ENCODE data around the gene SPECC1L.

The SPECC1L gene

GRCh38 chr22:24459911-24460310 is 189.3 kb downstream of the SPECC1L start:
- DNase-seq (ENCODE audit: insufficient read length, low spot score) (no peak), FAIRE-seq (no peak)

DNA sequence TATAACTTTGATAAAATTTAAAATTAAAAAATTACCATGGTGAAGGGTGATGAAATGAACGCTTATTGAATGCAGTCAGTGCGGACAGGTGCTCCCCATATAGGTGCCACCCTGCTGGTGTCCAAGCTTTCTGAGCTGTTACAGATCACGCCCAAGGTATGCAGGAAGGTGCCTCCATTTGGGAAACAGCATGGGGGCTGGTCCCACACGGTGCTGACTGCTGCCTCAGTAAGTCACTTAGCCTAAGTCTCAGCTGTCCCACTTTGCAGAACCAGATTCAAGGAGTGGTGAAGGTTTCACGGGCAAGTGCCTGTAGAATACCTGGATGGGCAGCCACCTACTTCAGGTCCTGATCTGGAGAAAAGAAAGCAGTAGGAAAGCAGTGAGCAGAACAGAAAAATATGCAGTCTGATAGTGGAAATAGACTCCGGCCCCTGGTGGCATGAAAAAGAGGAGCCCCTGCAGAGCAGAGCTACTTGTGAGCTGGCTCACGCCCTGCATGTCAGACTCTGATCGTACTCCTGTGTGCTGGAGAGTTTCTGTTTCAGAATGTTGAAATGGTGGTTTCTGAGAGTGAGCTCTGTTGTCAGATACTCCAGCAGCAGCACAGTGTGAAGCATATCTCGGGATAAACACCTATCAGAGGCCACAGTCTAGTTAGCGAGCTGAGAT is 189.9 kb downstream of the SPECC1L start:
- DNase-seq (ENCODE audit: insufficient read length, low spot score) (no peak), FAIRE-seq (no peak)

GRCh38 chr22:24463071-24463760 is 192.6 kb downstream of the SPECC1L start:
- no peak for DNase-seq (ENCODE audit: insufficient read length, low spot score)
- FAIRE-seq = no peak

DNA sequence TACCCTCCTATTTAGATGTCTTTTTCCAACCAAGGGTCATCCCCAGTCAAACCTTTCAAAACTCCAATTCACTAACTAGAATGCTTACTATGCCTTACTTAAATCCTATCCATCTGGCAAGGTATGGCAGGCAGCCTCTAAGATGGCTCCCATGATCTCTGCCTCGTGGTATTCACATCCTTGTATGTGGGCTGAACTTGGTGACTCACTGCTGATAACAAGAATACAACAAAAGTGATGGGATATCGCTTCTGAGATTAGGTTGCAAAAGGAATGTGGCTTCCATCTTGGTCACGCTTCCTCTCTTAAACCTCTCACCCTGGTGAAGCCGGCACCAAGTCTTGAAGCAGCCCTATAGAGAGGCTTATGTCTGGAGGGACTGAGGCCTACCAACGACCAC is 194.9 kb downstream of the SPECC1L start:
- FAIRE-seq = no peak
- DNase-seq (ENCODE audit: insufficient read length, low spot score) = no peak

- FAIRE-seq (no peak), DNase-seq (ENCODE audit: insufficient read length, low spot score) (no peak)
Observed at GRCh38 chr22:24465975-24466374, 195.3 kb downstream of the SPECC1L start.

DNA sequence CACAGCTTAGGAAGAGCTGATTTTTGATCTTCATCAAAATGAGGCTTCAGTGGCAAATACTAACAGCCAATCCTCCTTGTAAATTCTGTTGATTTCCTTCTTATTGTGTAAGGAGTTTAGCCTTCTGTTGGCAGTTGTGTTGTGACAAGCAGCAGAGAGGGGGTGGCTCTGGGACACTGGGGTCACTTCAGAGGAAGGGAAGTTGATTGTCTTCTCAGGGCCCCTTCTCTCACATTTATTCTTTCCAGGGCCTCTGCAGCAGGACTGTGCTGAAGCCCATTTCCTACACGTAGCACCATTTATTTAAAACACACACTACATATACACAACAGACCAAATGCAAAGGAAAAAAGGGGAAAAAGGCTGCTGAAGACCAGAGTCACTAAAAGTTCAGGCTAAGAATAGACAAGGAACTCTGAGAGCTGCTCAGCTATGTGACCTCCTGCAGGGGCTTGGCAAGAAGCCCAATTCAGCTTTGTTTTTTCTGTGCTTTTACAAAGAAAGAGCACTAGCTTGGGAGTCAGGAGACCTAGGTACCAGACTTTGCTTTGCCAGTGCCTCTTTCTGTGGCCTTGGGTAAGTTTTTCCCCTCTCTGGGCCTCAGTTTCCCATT is 196.2 kb downstream of the SPECC1L start:
- DNase-seq (ENCODE audit: insufficient read length, low spot score) = peak; percentile 25
- FAIRE-seq = no peak

DNA sequence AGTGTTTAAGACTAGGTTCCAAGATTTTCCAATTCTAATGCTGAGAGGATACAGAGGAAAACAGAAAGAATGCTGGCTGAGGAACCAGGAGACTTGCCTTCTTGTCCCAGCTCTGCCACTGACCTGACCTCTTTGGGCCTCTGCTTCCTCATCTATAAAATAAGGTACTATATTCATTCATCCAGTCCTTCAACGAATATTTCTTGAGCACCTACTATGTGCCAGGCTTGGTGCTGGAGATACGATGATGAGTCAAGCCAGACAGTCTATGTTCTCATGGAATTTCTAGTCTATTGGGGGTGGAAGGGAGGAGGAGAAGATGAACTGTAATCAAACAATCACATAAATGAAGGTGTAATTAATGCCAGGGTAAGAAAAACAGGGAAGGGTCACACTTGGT is 196.7 kb downstream of the SPECC1L start:
- no peak for FAIRE-seq
- no peak for DNase-seq (ENCODE audit: insufficient read length, low spot score)

Data from HTR-8/SVneo (cell line).